Progenitor cell of endocrine pancreas (in vitro differentiated cells): ENCODE results near the gene MAP1S. TPM values are rescaled to one million over a fixed set of nuclear protein-coding genes. Genes with fewer than 3 reads are reported as not detected.

ENCODE experiments used
- DNase-seq: peaks from one replicate; pipeline ENCODE4 v3.0.0; 2021; ENCODE audit warnings: low spot score; ENCODE audit not compliant: unreplicated experiment
- H3K27ac Mint-ChIP-seq: 2 replicates; pipeline ENCODE4 v1.8.0; 2021; ENCODE audit warnings: mild to moderate bottlenecking, moderate library complexity, mixed read lengths
- H3K27me3 Mint-ChIP-seq: 2 replicates; pipeline ENCODE4 v1.8.0; 2021; ENCODE audit warnings: mixed read lengths
- H3K36me3 Mint-ChIP-seq: 2 replicates; pipeline ENCODE4 v1.8.0; 2022; ENCODE audit warnings: mixed read lengths; ENCODE audit not compliant: insufficient read depth
- H3K4me1 Mint-ChIP-seq: 2 replicates; pipeline ENCODE4 v1.8.0; 2021; ENCODE audit warnings: low read depth, mixed read lengths
- H3K4me3 Mint-ChIP-seq: 2 replicates; pipeline ENCODE4 v1.8.0; 2021; ENCODE audit warnings: low read depth, mild to moderate bottlenecking, moderate library complexity, mixed read lengths
- H3K9me3 Mint-ChIP-seq: 2 replicates; pipeline ENCODE4 v1.8.0; 2021; ENCODE audit warnings: low read depth, mixed read lengths
- CTCF ChIP-seq: fragments of 200-600 bp; sonication (generic); IDR thresholded peaks from one replicate; pipeline ENCODE4 v1.5.0; 2021; ENCODE audit warnings: antibody characterized with exemption, mild to moderate bottlenecking; ENCODE audit not compliant: unreplicated experiment
- long read RNA-seq: library from polyadenylated mRNA; unstranded; transcript quantifications from one replicate; pipeline ENCODE4 v2.0.0, GENCODE V29; 2020
- total RNA-seq: library from RNA; stranded (reverse); gene quantifications from 2 replicates; pipeline ENCODE4 v1.2.1, GENCODE V29; 2021

The MAP1S gene, protein sequence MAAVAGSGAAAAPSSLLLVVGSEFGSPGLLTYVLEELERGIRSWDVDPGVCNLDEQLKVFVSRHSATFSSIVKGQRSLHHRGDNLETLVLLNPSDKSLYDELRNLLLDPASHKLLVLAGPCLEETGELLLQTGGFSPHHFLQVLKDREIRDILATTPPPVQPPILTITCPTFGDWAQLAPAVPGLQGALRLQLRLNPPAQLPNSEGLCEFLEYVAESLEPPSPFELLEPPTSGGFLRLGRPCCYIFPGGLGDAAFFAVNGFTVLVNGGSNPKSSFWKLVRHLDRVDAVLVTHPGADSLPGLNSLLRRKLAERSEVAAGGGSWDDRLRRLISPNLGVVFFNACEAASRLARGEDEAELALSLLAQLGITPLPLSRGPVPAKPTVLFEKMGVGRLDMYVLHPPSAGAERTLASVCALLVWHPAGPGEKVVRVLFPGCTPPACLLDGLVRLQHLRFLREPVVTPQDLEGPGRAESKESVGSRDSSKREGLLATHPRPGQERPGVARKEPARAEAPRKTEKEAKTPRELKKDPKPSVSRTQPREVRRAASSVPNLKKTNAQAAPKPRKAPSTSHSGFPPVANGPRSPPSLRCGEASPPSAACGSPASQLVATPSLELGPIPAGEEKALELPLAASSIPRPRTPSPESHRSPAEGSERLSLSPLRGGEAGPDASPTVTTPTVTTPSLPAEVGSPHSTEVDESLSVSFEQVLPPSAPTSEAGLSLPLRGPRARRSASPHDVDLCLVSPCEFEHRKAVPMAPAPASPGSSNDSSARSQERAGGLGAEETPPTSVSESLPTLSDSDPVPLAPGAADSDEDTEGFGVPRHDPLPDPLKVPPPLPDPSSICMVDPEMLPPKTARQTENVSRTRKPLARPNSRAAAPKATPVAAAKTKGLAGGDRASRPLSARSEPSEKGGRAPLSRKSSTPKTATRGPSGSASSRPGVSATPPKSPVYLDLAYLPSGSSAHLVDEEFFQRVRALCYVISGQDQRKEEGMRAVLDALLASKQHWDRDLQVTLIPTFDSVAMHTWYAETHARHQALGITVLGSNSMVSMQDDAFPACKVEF
- total RNA-seq: 74.9 and 94.2 TPM in 2 replicates
- long read RNA-seq: 0 reads

GRCh38 chr19:17718947-17719711, at the start of gene MAP1S:
TSS of gene MAP1S (plus strand) at chr19:17719480. CDS start at chr19:17719503, 23 bp downstream.
- Mint-ChIP-seq H3K27ac (peak within 1 kb of the TSS; percentile 84), H3K9me3 (no peaks in the 10 kb centered on the region), H3K36me3 (peaks cover 3% of the 10 kb centered on the region), H3K4me3 (peak within 1 kb of the TSS; percentile 80), H3K4me1 (peaks cover 16% of the 10 kb centered on the region), H3K27me3 (no peaks in the 10 kb centered on the region)
- peak; percentile 66 for DNase-seq
- no peak for TF ChIP-seq CTCF

DNA sequence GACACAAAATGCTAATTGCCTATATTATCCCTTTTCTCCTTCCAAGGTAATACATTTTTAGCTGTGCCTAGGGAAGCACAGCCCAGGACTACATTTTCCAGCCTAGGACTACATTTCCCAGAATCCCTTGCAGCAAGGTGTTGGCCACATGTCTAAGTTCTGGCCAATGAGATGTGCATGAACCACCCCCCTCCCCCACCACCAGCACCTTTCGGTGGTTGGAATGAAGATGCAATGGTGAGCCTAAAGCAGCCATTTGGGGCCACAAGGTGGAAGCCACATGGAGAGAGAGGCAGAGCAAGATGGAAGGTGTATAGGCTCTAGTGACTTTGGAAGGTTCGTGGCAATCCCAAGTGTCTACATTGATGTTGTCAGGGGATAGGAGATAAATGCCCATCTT, 47.4 kb upstream of the MAP1S start:
- Mint-ChIP-seq H3K27me3 (peaks cover 8% of the 10 kb centered on the region), H3K27ac (no peak overlapping the region), H3K4me1 (no peaks in the 10 kb centered on the region), H3K36me3 (no peaks in the 10 kb centered on the region), H3K4me3 (no peak overlapping the region), H3K9me3 (peaks cover 3% of the 10 kb centered on the region)
- no peak for TF ChIP-seq CTCF
- DNase-seq: no peak

DNA sequence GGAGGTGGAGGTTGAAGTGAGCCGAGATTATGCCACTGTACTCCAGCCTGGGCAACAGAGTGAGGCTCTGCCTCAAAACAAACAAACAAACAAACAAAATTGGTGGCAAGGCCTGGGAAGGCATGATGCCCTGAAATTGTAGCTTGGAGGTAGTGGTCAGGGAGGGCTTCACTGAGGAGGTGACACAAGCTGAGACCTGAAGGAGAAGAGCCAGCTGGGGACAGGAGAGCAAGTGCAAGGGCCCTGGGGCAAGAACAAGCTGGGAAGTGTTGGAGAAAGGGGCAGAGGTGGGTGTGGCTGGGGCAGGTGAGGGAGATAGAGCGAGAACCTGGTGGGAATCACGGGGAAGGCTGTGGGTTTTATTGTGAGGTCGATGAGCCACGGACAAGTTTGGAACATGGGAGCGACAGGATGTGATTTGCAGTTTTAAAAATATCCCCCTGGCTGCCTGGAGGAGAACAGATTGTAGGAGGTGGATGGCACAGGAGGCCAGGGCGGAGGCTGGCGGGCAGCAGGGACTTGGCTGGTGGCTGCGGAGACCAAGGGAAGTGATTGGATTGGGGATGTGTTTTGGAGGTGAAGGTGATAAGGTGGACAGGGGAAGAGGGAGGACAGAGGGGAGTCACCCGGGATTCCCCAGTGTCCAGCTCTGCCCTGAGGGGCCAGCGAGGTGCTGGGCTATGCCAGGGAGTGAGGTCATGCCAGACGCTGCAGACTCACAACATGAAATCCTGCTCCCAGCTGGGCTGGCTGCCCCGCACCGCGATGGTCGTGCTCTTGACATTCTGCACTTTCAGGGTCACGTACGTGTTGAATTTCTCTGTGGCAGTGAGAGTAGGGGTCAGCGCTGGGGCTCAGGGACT, 45.1 kb upstream of the MAP1S start:
- no peak for TF ChIP-seq CTCF
- Mint-ChIP-seq H3K9me3 (peaks cover 3% of the 10 kb centered on the region), H3K27me3 (peaks cover 27% of the 10 kb centered on the region), H3K4me3 (no peak overlapping the region), H3K27ac (no peak overlapping the region), H3K36me3 (no peaks in the 10 kb centered on the region), H3K4me1 (no peaks in the 10 kb centered on the region)
- DNase-seq: no peak

DNA sequence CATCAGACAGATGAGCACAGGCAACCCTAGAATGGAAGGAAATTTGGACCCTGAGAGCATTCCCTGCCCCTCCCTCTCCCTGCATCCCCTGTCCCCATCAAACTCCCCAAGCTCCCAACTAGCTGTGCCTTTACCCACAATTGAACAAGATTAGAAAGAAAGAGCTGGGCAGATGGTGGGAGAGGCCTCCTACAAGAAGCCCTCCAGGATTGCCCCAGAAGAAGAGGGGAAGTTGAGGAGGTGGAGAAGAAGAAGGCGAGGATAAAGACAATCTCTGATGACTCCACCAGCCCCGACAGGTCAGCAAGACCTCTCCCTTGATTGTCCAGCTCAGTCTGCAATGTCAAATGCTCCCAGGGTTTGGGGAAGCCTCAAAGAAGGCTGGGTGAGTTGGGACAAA, 43.0 kb upstream of the MAP1S start:
- no peak for DNase-seq
- Mint-ChIP-seq H3K27ac (no peak overlapping the region), H3K4me1 (no peaks in the 10 kb centered on the region), H3K36me3 (no peaks in the 10 kb centered on the region), H3K4me3 (no peak overlapping the region), H3K27me3 (peaks cover 46% of the 10 kb centered on the region), H3K9me3 (peaks cover 3% of the 10 kb centered on the region)
- no peak for TF ChIP-seq CTCF
